GM19324 (cell line): Measurements from ENCODE around the gene PCDHGC4.

Experiments
- ATAC-seq: cut with Tn5 transposase; IDR thresholded peaks from one replicate; pipeline ENCODE4 v1.9.1; 2021; ENCODE audit warnings: mild to moderate bottlenecking, moderate library complexity; ENCODE audit not compliant: unreplicated experiment, low FRiP score

PCDHGC4 gene

GRCh38 chr5:141489841-141490240 lies 5.0 kb downstream of the PCDHGC4 start:
- no peak for ATAC-seq

GRCh38 chr5:141490271-141490670 lies 5.4 kb downstream of the PCDHGC4 start:
- ATAC-seq = no peak

DNA sequence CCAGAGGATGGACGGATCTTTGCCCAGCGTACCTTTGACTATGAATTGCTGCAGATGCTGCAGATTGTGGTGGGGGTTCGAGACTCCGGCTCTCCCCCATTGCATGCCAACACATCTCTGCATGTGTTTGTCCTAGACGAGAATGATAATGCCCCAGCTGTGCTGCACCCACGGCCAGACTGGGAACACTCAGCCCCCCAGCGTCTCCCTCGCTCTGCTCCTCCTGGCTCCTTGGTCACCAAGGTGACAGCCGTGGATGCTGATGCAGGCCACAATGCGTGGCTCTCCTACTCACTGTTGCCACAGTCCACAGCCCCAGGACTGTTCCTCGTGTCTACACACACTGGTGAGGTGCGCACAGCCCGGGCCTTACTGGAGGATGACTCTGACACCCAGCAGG lies 5.9 kb downstream of the PCDHGC4 start:
- ATAC-seq = no peak

GRCh38 chr5:141491323-141492167 lies 6.7 kb downstream of the PCDHGC4 start:
- peak; percentile 28 for ATAC-seq

DNA sequence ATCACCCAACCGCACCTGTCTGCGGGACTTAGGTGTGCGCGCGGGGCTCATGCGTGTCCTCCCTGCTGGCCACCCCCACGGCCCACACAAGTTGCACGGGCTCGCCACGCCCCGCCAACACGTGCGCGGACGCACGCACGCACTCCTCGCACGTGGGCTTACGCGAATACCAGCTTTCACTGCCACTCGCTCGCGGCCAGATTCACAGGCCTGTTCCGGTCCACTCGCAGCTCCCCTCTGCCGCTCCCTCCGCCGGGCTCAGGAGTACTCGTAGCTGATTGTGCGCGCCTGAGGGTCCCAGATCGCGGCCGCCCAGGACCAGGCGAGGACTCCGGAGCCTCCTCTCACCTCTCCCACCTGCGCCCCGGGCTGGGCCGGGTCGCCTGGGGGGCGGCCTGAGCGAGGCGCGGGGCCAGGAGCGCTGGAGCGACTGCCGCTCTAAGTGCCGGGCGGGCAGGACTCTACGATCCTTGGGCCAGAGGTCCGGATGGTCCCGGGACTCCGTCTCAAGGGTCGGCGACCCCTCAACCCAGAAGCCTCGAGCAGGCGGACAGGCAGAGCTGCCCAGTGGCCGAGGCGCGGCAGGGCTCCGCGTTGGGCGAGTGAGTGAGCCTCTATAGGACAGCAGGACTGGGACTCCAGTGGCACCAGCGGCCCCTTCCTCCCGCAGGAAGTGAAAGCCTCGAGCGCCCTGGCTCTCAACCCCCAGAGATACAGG lies 7.5 kb downstream of the PCDHGC4 start:
- peak; percentile 64 for ATAC-seq

DNA sequence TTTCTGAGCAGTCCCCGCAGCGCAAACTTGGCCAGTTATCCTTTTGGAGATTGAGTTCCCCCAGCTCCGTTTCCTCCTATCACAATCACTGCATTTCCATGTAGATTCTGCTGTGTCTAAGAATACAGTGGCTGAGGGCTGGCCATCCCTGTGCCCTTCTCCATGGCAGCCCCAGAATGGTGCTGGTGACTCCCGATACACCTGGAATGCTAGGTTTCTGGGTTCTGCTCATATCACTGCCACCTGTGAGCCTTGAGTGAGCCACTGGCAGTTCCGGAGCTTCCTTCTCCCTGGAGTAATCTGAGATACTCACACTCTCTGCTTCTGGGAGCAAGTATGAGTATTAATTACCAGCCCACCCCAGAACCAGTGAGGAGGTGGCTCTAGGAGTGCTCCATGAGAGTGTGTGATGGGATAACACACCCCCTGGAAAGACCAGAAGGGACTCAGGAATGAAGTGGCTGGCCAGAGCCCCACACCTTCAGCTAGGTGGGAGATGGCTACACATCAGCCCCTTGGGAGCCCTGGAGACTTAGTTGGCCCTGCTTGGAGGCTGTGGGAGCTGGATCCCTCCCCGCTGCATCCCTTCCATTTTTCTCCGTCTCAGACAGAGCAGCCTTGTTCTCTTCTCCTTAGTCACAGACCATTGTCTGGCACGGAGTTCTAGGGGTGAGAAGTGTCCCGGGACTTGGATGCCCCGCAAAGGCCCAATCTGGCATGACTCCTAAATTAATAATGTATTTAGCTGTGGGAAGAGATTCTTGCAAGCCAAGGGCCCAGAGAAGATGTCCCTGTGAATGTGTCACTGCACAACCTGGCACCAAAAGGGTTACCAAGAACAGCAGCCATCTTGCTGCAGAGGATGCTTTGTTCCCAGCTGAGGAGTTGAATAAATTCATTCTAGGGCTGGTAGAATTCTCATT lies 8.9 kb downstream of the PCDHGC4 start:
- no peak for ATAC-seq

DNA sequence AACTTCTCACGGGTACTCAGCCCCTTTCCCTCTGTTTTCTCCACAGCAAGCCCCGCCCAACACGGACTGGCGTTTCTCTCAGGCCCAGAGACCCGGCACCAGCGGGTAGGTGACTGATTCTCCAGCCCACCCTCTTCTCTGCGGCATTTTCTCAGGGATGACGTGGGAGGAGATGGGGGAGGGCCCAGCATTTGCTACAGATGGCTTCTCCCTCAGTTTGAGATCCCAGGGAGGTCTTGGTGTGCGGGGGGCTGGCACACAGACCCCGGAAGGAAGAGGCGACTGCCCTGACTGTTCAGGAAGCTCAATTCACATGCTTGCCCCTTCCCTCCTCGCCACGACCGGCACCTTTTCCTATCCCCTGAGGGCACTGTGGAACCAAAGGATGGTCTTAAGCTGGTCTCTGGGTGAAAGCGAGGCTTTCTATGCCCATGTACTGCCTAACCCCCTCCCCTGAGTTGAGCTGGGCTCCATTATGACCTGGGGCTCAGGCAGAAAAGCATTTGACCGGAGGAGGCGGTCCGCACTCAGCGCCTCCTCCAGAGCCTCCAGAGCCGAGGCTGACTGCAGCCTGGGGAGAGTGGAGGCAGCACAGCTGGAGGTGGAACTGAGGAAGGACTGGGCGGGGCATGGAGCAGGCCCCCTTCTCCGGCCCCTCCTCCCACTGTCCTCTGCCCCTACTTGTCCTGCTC lies 10.1 kb downstream of the PCDHGC4 start:
- no peak for ATAC-seq

GRCh38 chr5:141495453-141495811 lies 10.6 kb downstream of the PCDHGC4 start:
- no peak for ATAC-seq

DNA sequence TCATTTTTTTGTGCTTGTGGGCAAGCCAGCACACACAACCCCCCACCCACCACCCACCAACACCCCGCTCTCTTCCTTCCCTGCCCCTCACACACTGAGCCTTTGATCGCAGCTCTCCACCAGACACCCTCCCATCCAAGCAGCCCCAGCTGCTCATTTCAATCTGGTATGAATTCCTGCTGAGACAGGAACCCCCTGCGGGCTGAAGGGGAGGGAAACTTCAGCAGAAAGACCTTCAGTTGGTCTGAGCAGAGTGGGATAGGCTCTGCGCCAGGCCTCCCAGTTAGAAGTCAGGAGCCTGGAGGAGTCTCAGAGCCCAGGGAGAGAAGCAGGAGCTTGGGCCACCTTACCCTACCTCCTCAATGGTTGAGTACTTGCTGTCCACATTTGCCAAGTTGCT lies 11.2 kb downstream of the PCDHGC4 start:
- ATAC-seq = no peak

- no peak for ATAC-seq
These were observed 16.9 kb downstream of the PCDHGC4 start for GRCh38 chr5:141501761-141502160.

DNA sequence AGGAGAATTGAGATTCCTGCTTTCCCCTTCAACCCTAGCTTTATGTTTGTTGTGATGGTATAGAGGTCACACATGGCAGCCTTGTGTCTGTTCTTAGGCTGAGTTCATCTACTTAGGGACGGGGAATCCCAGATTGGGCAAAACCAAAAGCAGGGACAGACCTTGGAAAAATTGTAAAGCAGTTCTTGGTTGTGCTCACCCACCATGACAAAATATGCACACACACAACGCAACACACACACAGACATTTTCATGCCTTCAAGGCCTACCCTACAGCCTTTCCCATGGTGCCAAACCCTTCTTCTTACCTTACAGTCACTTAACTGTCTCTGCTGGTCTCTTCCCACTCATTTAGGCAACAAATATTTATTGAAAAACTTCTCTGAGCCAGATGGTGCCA lies 18.9 kb downstream of the PCDHGC4 start:
- no peak for ATAC-seq

DNA sequence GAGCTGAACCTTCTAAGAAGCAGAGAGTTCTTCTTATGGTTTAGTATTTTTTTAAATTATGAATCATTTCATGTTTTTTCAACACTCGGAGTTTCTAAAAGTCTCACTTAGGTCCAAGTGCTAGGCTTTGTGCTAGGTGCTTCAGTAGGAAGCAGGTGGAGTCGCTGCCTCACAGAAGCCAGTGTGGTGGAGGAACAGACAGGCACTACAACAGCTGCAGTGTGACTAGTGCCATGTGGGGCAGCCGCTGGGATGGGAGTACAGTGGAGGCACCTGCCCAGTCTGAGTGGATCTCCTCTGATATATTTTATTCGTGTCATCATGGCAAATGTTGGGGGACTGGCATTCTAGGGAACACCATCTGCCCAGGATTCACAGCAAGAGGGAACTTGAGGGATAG lies 19.4 kb downstream of the PCDHGC4 start:
- ATAC-seq = no peak

DNA sequence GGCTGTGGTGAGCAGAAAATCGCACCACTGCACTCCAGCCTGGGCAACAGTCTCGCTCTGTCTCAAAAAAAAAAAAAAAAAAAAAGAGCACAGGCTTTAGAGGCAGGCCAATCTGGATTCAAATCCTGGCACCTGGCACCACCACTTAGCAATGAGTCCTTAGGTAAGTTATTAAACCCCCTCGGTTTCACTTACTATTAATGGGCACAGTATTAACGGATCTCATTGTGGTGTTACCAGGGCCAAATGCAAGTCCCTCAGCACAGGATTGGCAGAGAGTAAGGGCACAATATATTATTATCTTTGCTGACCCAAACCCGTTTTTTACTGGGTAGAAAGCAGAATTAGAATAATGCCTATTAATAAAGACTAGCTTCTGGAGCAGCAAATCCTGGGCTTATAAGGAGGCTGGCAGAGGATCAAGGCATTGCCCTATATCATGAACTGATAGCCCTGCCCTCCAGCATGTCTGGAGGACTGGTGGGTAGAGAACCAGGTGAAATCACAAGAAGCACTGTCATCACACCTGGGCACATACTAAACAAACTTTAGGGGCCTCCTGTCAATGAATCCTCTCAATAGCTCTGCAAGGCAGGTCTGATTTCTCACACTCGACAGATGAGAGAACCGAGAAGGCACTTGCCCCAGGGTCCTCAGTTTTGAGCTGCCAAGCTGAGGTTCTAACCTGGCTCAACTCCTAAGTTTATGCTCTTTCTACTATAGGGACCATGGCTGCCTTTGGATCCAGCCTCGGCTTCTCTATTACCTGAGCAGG lies 21.7 kb downstream of the PCDHGC4 start:
- ATAC-seq = no peak

GRCh38 chr5:141507387-141508091 lies 22.7 kb downstream of the PCDHGC4 start:
- ATAC-seq = peak; percentile 40

GRCh38 chr5:141508440-141508797 lies 23.6 kb downstream of the PCDHGC4 start:
- ATAC-seq = no peak

GRCh38 chr5:141508798-141509611 lies 24.2 kb downstream of the PCDHGC4 start:
- ATAC-seq = no peak

DNA sequence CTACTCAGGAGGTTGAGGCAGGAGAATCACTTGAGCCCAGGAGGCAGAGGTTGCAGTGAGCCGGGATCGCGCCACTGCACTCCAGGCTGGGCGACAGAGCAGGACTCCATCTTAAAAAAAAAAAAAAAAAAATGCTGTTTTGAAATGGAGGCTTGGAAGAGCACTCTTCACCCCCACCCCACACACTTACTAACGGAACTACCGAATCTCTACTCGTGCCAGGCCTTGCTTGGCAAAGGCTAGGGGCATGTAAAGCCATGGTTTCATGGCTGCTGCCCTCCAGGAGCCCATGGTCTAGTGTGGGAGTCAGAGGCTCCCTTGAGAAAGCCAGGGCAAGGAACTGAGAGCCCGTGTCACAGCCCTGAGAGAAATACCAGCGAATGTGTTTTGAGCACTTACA lies 25.3 kb downstream of the PCDHGC4 start:
- ATAC-seq = no peak
